Transverse colon (tissue), 4 donors: ENCODE results near the gene MUCL1.

Experiments
- CTCF ChIP-seq, 5 experiments: fragments of 200-600 bp in 3 of 5; fragments of 450-650 bp in 2 of 5; sonication (generic) in 3 of 5; IDR thresholded peaks; 1 replicate in 2 of 5; 2 replicates in 3 of 5; pipeline ENCODE4 v1.5.1; 2016 to 2017; ENCODE audit warnings: antibody characterized with exemption in 5 of 5, inconsistent platforms in 3 of 5, mild to moderate bottlenecking in 2 of 5, moderate library complexity in 1 of 5
- POLR2AphosphoS5 ChIP-seq, 3 donors: sonication (generic); formaldehyde crosslinking; IDR thresholded peaks; one replicate each; pipeline ENCODE4 v1.6.1; 2016; ENCODE audit warnings: antibody characterized with exemption in 3 of 3

- TF ChIP-seq POLR2AphosphoS5 (IDR thresholded peaks at IDR 0.05) (no peak), CTCF (IDR thresholded peaks at IDR 0.05) (no peak)
These were observed 16.3 kb downstream of the MUCL1 start for GRCh38 chr12:54870617-54871016.
